22Rv1 (cell line): ENCODE results near the gene PCNX1.

Experiments
- CTCF ChIP-seq: fragments of 450-650 bp; IDR thresholded peaks from 2 replicates; pipeline ENCODE4 v1.5.1; 2017; ENCODE audit warnings: mild to moderate bottlenecking
- ZFX ChIP-seq: fragments of 450-650 bp; IDR thresholded peaks from 2 replicates; pipeline ENCODE4 v1.6.1; 2017; ENCODE audit warnings: antibody characterized with exemption, borderline replicate concordance

DNA sequence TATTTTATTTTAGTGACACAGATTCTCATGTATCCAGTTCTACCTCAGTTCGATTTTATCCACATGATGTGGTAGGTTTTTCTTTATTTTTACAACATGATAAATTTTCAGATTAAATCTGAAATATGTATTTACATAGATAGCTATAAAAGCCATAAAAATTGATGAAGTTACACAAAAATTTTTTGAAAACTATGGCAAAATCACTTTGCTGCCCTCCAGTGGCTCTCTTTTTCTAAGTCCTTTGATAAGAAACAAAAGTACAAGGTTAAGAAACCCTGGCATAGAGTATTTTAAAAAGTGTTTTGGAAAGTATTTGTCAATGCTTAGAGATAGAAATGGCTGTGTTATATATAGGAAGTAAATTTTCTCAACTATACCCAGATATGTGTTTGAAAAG lies 104.2 kb downstream of the PCNX1 start:
- TF ChIP-seq CTCF: peak; percentile 37
- no peak for TF ChIP-seq ZFX
